ENCODE measurements around the gene ANKRD23. TPM values are rescaled to one million over a fixed set of nuclear protein-coding genes. Genes with fewer than 3 reads are reported as not detected.

The ANKRD23 gene
- total RNA-seq, 1 donor from 2014 or later = 0.46 TPM

GRCh38 chr2:96838345-96839292 is 5.2 kb downstream of the ANKRD23 start:
- DNase-seq (ENCODE audit: low read depth, low spot score) = no peak

- no peak for DNase-seq (ENCODE audit: low read depth, low spot score)
These were observed 6.2 kb downstream of the ANKRD23 start for GRCh38 chr2:96837575-96837974.

GRCh38 chr2:96835830-96836229 is 8.0 kb downstream of the ANKRD23 start:
- DNase-seq (ENCODE audit: low read depth, low spot score) = no peak

- DNase-seq (ENCODE audit: low read depth, low spot score) = no peak
These were observed 10.9 kb downstream of the ANKRD23 start for GRCh38 chr2:96832754-96833507.

- no peak for DNase-seq (ENCODE audit: low read depth, low spot score)
These were observed 11.4 kb downstream of the ANKRD23 start for GRCh38 chr2:96832408-96832753.

- no peak for DNase-seq (ENCODE audit: low read depth, low spot score)
These were observed 12.1 kb downstream of the ANKRD23 start for GRCh38 chr2:96831679-96832078.

- no peak for DNase-seq (ENCODE audit: low read depth, low spot score)
These were observed 13.7 kb downstream of the ANKRD23 start for GRCh38 chr2:96830044-96830562.

GRCh38 chr2:96828874-96829273 is 14.9 kb downstream of the ANKRD23 start:
- DNase-seq (ENCODE audit: low read depth, low spot score) = no peak

GRCh38 chr2:96828436-96828835 is 15.4 kb downstream of the ANKRD23 start:
- no peak for DNase-seq (ENCODE audit: low read depth, low spot score)

- DNase-seq (ENCODE audit: low read depth, low spot score) = no peak
These were observed 17.1 kb downstream of the ANKRD23 start for GRCh38 chr2:96826546-96827278.

GRCh38 chr2:96825057-96825456 is 18.8 kb downstream of the ANKRD23 start:
- no peak for DNase-seq (ENCODE audit: low read depth, low spot score)

- DNase-seq (ENCODE audit: low read depth, low spot score) = no peak
These were observed 19.5 kb downstream of the ANKRD23 start for GRCh38 chr2:96824079-96824870.

- no peak for DNase-seq (ENCODE audit: low read depth, low spot score)
These were observed 20.6 kb downstream of the ANKRD23 start for GRCh38 chr2:96823198-96823597.

- DNase-seq (ENCODE audit: low read depth, low spot score) = no peak
These were observed 21.0 kb downstream of the ANKRD23 start for GRCh38 chr2:96822786-96823185.

- no peak for DNase-seq (ENCODE audit: low read depth, low spot score)
These were observed 22.6 kb downstream of the ANKRD23 start for GRCh38 chr2:96821113-96821675.

- DNase-seq (ENCODE audit: low read depth, low spot score) = no peak
These were observed 23.8 kb downstream of the ANKRD23 start for GRCh38 chr2:96819876-96820511.

GRCh38 chr2:96819128-96819875 is 24.5 kb downstream of the ANKRD23 start:
- DNase-seq (ENCODE audit: low read depth, low spot score) = no peak

GRCh38 chr2:96817882-96818281 is 25.9 kb downstream of the ANKRD23 start:
- no peak for DNase-seq (ENCODE audit: low read depth, low spot score)
